HG02938 (cell line): Measurements from ENCODE around the gene FKRP.
"Not testable (repeated sequence)": the region's sequence is repeated elsewhere in the genome, so short reads cannot be mapped to it uniquely, and the experiment has no call there.

ENCODE experiments used
- ATAC-seq: cut with Tn5 transposase; IDR thresholded peaks from one replicate; pipeline ENCODE4 v1.9.1; 2021; ENCODE audit warnings: mild to moderate bottlenecking, moderate library complexity; ENCODE audit not compliant: unreplicated experiment

FKRP gene

DNA sequence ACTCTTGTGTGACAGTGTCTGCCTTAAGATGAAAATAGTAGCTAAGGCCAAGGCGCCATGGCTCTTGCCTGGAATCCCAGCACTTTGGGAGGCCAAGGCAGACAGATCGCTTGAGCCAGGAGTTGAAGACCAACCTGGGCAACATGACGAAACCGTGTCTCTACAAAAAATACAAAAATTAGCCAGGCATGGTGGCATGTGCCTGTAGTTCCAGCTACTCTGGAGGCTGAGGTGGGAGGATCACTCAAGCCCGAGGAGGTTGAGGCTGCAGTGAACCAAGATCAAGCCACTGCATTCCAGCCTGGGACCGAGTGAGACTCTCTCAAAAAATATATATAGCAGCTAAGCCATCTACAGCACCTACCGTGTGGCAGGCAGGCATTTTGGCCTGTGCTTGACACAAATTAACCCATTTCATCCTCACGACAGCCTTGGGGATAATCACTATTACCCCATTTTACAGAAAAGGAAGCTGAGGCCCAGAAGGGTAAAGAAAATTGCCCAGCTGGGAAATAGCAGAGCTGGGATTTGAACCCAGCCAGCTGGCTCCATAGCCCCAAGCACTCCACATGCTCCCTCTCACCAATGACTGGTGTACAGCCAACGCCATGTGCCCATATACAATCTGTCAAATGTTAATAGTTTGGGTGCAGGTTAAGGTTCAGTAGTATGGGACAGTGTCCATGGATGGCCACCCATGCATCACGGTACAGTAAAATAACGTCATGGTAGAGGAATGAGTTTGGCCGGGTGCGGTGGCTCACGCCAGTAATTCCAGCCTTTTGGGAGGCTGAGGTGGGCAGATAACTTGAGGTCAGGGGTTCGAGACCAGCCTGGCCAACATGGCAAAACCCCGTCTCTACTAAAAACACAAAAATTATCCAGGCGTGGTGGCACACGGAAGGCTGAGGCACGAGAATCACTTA is 39.5 kb downstream of the FKRP start:
- ATAC-seq: no peak

DNA sequence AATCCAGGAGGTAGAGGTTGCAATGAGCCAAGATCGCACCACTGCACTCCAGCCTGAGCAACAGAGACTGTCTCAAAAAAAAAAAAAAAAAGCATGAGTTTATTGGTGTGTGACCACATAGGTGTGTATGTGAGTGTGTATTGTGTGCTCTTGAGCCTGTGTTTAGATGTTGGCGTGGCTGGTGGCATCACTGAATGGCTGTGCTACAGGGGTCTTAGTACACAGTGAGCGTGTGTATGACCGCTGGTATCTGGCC is 40.1 kb downstream of the FKRP start:
- no peak for ATAC-seq

DNA sequence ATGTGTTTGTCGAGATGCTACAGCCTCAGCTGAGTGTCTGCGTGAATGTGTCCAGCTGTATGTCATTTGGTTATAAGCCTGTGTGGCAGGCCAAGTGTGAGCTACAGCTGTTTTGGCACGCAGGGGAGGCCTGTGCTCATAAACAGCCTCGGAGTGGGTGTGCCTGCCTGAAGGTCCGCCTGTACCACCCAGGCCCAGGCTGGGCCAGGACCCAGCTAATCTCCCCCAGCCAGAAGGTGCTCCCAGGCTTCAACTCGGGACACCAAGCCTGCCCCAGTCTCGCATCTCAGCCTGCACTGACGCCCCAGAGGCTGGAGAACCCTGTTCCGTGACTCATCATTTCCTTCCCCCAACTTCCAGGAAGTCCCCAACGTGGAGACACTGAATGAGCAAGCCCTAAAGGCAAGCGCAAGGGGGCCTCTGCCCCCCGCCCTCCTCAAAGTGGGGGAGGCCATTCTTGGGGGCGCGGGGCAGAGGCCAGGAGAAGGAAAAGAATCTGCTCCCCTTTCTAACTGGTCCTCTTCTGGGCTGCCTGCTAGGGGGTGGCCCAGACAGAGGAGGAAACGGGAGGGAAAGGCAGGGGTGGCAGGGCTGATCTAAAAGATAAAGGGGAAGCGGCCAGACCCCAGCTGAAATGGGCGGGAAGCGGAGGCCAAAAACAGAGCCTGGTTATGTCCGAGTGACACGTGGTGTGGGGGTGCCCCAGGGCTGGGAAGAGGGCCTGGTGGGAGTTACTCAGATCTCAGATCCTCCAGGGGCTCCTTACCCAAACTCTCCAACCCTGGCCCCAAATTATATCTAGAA is 40.6 kb downstream of the FKRP start:
- no peak for ATAC-seq

- ATAC-seq: no peak
These were observed 41.1 kb downstream of the FKRP start for GRCh38 chr19:46787040-46787330.

DNA sequence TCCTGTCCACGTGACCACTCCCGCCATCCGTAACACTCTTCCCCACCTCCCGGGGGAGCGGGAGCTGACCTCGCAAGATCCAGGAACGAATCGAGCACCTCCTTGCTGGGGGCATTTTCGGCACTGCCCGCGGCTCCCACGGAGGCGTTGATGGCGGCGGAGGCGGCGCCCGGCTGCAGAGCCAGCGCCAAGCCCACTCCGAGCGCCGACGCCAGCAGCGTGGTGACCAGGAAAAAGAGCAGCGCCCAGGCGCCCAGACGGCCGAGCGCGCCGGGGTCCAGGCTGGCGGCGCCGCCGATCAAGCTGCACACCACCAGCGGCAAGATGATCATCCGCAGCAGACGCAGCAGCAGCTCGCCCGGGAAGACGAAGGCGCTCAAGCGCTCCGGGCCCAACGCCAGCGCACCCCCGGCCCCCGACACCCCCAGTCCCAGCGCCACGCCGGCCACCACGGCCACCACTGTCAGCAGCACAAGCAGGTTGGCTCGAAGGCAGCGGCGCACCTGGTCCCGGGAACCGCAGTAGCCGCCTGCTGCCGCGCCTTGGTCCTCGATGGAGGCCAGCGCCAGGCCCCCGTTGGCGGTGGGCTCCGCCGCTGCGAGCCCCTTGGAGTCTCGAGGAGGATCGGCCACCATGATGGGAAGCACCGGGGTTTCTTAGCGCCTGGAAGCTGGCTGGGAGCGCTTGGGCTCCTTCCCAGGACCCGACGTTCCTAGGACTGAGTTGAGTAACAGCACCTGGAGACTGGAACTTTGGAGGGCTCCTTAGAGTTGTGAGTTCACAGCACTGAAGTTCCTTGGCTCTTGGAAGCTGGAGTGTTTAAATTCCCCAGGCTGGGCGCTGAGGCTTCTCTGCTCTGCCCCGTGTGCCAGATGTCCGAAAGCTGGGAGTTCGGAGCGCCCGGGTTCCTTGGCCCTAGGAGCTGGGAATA is 41.7 kb downstream of the FKRP start:
- no peak for ATAC-seq

GRCh38 chr19:46788262-46788967 is 42.6 kb downstream of the FKRP start, which contains the start of gene SLC1A5:
TSS of gene SLC1A5 (minus strand) at chr19:46788594. CDS start at chr19:46787965, 629 bp downstream.
- ATAC-seq: peak; percentile 66

- ATAC-seq: no peak
These were observed 43.1 kb downstream of the FKRP start for GRCh38 chr19:46788968-46789338.

GRCh38 chr19:46789371-46789770 is 43.5 kb downstream of the FKRP start:
- ATAC-seq: no peak

DNA sequence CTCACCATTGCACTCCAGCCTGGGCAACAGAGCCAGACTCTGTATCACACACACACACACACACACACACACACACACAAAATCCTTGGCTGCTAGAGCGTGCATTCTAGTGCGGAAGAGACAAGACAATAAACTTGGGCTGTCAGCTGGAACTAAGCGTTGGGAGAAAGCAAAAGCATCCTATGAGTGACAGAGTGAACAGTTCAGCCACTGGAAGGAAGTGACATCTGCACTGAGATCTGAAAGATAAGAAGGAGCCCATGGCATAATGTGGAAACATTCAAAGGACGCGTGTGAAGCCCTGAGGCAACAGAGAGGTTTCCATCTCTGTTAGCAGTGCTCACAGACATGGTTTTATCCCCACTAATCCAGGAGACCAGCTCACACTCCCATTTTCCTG is 46.1 kb downstream of the FKRP start:
- ATAC-seq: no peak

- ATAC-seq: no peak
These were observed 52.0 kb downstream of the FKRP start for GRCh38 chr19:46797881-46798280.

DNA sequence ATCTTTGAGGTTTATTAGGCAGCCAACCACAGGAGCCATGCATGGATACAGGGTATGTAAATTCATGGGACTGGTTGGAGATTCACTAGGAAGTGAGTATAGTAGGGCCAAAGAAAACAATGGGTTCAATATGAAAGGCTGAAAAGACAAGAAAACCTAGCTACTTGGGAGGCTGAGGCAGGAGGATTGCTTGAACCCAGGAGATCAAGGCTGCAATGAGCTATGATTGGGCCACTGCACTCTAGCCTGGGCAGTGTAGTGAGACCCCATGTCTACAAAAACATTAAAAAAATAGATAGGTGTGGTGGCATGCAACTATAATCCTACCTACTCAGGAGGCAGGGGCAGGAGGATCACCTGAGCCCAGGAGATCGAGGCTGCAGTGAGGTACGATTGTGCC is 52.9 kb downstream of the FKRP start:
- no peak for ATAC-seq

GRCh38 chr19:46802152-46802551 is 56.3 kb downstream of the FKRP start:
- no peak for ATAC-seq

GRCh38 chr19:46803555-46803954 is 57.7 kb downstream of the FKRP start:
- no peak for ATAC-seq

DNA sequence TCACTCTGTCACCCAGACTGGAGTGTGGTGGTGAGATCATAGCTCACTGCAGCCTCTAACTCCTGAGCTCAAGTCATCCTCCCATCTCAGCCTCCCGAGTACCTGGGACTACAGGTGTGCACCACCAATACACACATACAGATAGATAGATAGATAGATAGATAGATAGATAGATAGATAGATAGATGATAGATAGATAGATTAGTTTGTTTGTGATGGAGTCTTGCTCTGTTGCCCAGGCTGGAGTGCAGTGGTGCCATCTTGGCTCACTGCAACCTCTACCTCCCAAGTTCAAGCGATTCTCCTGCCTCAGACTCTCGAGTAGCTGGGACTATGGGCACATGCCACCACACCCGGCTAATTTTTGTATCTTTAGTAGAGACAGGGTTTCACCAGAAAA is 58.6 kb downstream of the FKRP start:
- ATAC-seq: not testable (repeated sequence)

DNA sequence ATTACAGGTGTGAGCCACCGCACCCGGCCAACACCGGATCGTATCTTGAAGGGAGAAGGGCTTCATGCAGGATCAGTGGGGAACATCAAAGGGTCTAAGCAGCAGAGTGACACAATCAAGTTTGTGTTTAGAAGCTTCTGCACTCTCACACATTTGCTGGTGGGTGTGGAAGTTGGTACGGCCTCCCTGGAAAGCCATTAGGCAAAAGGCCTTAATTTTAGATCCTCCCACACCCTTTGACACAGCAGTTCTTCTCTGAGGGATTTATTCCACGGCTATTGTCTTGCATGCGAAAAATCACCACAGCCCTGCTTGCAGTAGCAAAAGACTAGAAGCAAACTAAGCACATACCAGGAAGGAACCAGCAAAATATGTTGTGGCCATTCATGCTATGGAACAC is 60.8 kb downstream of the FKRP start:
- no peak for ATAC-seq
